Measurements from ENCODE around the gene CD9. TPM values are rescaled to one million over a fixed set of nuclear protein-coding genes. Genes with fewer than 3 reads are reported as not detected.

The CD9 gene
- total and polyA plus RNA-seq, 2 of the 8 experiments (the other 6 are each of a cell fraction or from before 2014, with no cell fraction given) = 168 to 319 TPM

DNA sequence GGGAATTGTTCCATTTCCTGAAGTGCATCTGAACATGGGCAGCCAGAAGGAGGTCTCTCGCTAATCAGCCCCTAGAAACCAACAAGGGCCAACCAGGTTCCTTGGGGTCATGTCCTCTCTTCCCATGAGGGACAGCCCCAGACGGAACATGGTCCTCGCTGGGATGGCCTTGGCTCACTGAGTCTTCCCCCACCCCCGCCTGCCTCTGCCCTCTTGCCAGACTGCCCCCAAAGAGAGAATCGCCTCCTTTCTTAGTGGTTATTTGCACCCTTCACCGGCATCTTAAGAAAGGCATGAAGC, 36.4 kb downstream of the CD9 start (continued):
- TF ChIP-seq CHD1 (IDR thresholded peaks at IDR 0.05; ENCODE audit: low read depth, low read length) (no peak), PHF8 (conservative IDR thresholded peaks at IDR 0.05; ENCODE audit: low read depth, low read length) (no peak), ATF2 (IDR thresholded peaks at IDR 0.05; ENCODE audit: low read length) (no peak), MAFK (IDR thresholded peaks at IDR 0.05; ENCODE audit: low read depth, low read length) (no peak)

Data from H1 (cell line).